ENCODE results near the gene ERICH6B. TPM values are rescaled to one million over a fixed set of nuclear protein-coding genes. Genes with fewer than 3 reads are reported as not detected.
A peak's percentile ranks its signal among the peaks of the same experiment; 100 is the strongest.

The ERICH6B gene
- total RNA-seq, 1 donor from 2014 or later, result not detected

DNA sequence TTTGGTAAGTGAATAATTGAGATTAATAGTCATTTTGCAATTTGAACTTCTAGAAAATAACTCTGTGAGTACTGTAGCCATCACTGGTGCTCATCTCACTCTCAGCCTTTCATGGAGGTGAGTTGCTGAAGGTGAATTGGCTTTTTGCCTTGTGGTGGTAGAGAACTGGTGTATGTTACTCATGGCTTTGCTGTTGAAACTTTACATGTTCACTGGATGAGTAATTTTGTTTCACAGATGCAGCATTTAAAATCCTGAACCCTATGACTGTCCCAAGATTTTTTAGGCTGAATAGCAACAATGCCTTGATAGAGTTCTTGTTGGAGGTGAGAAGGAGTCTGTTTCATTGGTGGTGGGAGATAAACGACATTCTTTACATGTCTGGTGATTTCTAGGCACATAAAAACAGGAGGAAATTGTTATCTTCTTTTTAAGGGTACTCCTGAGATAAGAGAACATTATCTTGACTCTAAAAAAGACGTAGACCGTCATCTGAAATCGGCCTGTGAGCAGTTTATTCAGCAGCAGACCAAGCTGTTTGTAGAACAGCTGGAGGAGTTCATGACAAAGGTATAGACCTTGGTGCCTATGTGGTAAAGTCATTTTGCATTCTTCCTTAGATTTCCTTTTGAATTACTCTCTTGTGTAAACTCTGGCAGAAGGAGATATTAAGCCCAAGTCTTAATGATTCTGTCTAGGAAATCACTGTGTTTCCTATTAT, 96.9 kb downstream of the ERICH6B start:
- no peak overlapping the region for H3K4me3 ChIP-seq
- H3K27me3 ChIP-seq, result no peaks in the 10 kb centered on the region
- no peak overlapping the region for H3K27ac ChIP-seq
- TF ChIP-seq, protein P1, sequence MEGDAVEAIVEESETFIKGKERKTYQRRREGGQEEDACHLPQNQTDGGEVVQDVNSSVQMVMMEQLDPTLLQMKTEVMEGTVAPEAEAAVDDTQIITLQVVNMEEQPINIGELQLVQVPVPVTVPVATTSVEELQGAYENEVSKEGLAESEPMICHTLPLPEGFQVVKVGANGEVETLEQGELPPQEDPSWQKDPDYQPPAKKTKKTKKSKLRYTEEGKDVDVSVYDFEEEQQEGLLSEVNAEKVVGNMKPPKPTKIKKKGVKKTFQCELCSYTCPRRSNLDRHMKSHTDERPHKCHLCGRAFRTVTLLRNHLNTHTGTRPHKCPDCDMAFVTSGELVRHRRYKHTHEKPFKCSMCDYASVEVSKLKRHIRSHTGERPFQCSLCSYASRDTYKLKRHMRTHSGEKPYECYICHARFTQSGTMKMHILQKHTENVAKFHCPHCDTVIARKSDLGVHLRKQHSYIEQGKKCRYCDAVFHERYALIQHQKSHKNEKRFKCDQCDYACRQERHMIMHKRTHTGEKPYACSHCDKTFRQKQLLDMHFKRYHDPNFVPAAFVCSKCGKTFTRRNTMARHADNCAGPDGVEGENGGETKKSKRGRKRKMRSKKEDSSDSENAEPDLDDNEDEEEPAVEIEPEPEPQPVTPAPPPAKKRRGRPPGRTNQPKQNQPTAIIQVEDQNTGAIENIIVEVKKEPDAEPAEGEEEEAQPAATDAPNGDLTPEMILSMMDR (IDR thresholded peaks at IDR 0.05), result no peak
- no peak for ATAC-seq
- H3K9me3 ChIP-seq, result no peaks in the 10 kb centered on the region
- DNase-seq, result no peak
- peaks cover 90% of the 10 kb centered on the region for H3K36me3 ChIP-seq
- no peaks in the 10 kb centered on the region for H3K4me1 ChIP-seq
- intact Hi-C loops (cut with DNase I), result no loop called here

DNA sequence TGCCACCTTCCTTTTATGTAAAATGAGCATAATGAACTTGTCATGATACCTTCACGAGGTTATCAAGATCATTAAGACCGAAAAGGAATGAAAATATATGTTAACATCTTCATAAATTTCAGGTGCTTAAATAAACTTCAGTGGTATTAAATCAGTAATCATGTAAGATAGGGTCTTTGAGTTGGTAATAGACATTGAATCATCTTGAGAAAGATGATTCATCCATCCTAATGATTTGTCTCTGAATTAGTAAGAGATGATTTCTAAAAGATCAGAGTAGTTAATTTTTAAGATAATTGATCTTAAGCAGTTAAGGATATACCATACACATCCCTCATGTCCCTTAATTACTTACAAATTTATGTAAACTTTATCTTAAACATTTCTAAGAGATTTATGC, 98.8 kb downstream of the ERICH6B start:
- intact Hi-C loops (cut with DNase I), result no loop called here
- DNase-seq, result no peak
- Histone ChIP-seq H3K4me3 (no peak overlapping the region), H3K27me3 (no peaks in the 10 kb centered on the region), H3K4me1 (no peaks in the 10 kb centered on the region), H3K36me3 (peaks cover 87% of the 10 kb centered on the region), H3K9me3 (no peaks in the 10 kb centered on the region), H3K27ac (no peak overlapping the region)
- TF ChIP-seq, protein P1 (IDR thresholded peaks at IDR 0.05), result no peak
- ATAC-seq, result no peak

DNA sequence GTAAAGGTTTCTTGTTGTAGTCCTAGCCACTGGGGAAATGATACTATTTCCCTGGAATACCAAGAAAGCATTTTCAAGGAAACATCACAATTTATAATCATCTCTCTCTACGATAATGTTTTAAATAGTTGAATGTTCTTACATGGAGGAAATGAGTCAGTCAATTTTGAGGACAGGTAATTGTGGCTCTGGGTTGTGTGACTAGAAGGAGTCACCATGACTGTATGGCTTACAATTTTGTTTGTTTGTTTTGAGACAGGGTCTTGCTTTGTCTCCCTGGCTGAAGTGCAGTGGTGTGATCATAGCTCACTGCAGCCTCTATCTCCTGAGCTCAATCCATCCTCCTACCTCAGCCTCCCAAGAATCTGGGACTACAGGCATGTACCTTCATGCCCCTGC, 103.4 kb downstream of the ERICH6B start:
- H3K4me1 ChIP-seq, result peaks cover 4% of the 10 kb centered on the region
- H3K36me3 ChIP-seq, result peaks cover 93% of the 10 kb centered on the region
- TF ChIP-seq, protein P1 (IDR thresholded peaks at IDR 0.05), result no peak
- H3K4me3 ChIP-seq, result no peak overlapping the region
- DNase-seq (no peak), ATAC-seq (no peak)
- H3K27ac ChIP-seq, result peak overlapping the region; percentile 33
- no peaks in the 10 kb centered on the region for H3K9me3 ChIP-seq
- no peaks in the 10 kb centered on the region for H3K27me3 ChIP-seq
- intact Hi-C loops (cut with DNase I), result no loop called here

DNA sequence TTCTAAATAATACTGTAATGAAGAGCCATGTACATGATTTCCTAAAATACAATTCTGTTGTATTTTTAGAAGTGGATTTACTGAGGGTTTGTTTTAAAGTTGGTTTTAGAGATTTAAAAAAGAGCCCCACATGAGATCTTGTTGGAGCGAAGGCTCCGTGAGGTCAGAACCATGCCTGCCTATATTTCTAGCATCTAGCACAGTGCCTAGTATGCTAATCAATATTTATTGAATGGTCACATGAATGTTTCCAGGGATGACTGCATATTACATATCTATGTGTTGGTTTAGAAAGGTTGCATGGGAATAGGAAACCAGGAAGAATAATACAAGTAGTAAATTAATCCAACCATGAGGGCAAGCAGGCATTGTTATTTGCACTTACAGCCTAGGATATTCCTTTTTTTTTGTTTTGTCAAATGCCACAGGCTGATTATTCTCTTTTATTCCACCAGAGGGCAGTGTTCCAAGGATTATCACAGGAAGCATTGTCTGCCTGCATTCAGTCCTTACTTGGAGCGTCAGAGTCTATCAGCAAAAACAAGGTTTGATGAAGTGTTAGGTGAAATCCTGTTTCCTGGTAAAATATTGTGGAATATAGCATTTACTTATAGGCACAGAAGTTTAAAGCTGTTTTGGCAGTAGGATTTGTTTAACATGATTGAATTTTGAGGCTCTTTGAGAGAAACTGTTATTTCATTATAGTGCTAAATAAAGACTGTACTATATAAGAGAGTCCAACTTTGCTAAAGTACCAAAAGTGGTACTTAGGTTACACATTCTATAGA, 104.0 kb downstream of the ERICH6B start:
- intact Hi-C loops (cut with DNase I), result no loop called here
- ATAC-seq, result peak; percentile 88
- Histone ChIP-seq H3K9me3 (no peaks in the 10 kb centered on the region), H3K4me3 (no peak overlapping the region), H3K27me3 (no peaks in the 10 kb centered on the region), H3K36me3 (peaks cover 93% of the 10 kb centered on the region), H3K4me1 (peaks cover 4% of the 10 kb centered on the region), H3K27ac (peak overlapping the region; percentile 33)
- DNase-seq, result no peak
- TF ChIP-seq, protein P1 (IDR thresholded peaks at IDR 0.05), result peak; percentile 94

DNA sequence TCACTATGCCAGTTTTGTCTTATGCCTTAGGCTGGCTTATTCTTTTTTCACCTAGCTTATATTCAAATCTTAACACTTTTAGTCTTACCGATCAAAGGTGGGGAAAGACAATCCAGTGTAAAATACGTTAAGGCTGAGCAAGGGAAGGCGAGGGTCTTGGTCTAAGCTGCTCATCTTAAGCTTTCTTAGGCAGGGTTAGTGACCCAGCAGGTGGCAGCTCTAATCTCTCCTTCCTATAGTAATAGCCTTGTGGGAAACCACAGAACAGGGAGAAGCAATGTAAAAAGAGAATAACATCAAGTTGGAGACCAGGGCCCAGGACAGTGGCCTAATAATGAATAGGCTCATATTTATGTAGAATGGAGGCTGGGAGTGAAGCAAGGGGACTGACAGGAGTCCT, 104.9 kb downstream of the ERICH6B start:
- intact Hi-C loops (cut with DNase I), result no loop called here
- Histone ChIP-seq H3K9me3 (no peaks in the 10 kb centered on the region), H3K27me3 (no peaks in the 10 kb centered on the region), H3K36me3 (peaks cover 93% of the 10 kb centered on the region), H3K4me1 (peaks cover 4% of the 10 kb centered on the region), H3K4me3 (no peak overlapping the region), H3K27ac (no peak overlapping the region)
- TF ChIP-seq, protein P1 (IDR thresholded peaks at IDR 0.05), result no peak
- no peak for DNase-seq
- no peak for ATAC-seq

Measured in upper lobe of right lung (tissue), 1 donor.